Measurements from ENCODE around the gene PAEP. TPM values are rescaled to one million over a fixed set of nuclear protein-coding genes. Genes with fewer than 3 reads are reported as not detected.

Gene PAEP
- total RNA-seq, 1 donor = not detected

- TF ChIP-seq CTCF (IDR thresholded peaks at IDR 0.05; ENCODE audit: insufficient read depth, low read depth, low read length) = no peak
- no peak for DNase-seq (ENCODE audit: low read depth)
- H3K4me3 ChIP-seq (ENCODE audit: low read depth, low read length) = no peak overlapping the region
Measured at GRCh38 chr9:135608294-135608998, 46.9 kb downstream of the PAEP start.

GRCh38 chr9:135608999-135609317 lies 47.4 kb downstream of the PAEP start:
- TF ChIP-seq CTCF (IDR thresholded peaks at IDR 0.05; ENCODE audit: insufficient read depth, low read depth, low read length) = no peak
- no peak for DNase-seq (ENCODE audit: low read depth)
- H3K4me3 ChIP-seq (ENCODE audit: low read depth, low read length) = no peak overlapping the region

GRCh38 chr9:135609366-135609955 lies 47.9 kb downstream of the PAEP start:
- DNase-seq (ENCODE audit: low read depth) = no peak
- TF ChIP-seq CTCF (IDR thresholded peaks at IDR 0.05; ENCODE audit: insufficient read depth, low read depth, low read length) = no peak
- H3K4me3 ChIP-seq (ENCODE audit: low read depth, low read length) = no peak overlapping the region

- DNase-seq (ENCODE audit: low read depth) = no peak
- H3K4me3 ChIP-seq (ENCODE audit: low read depth, low read length) = no peak overlapping the region
Measured at GRCh38 chr9:135610290-135611141, 49.0 kb downstream of the PAEP start.

GRCh38 chr9:135611142-135611874 lies 49.8 kb downstream of the PAEP start:
- no peak for DNase-seq (ENCODE audit: low read depth)
- no peak for TF ChIP-seq CTCF (IDR thresholded peaks at IDR 0.05; ENCODE audit: insufficient read depth, low read depth, low read length)
- H3K4me3 ChIP-seq (ENCODE audit: low read depth, low read length) = no peak overlapping the region

More at GRCh38 chr9:135610290-135611141, 49.0 kb downstream of the PAEP start:
- no peak for TF ChIP-seq CTCF (IDR thresholded peaks at IDR 0.05; ENCODE audit: insufficient read depth, low read depth, low read length)

GRCh38 chr9:135611875-135612209 lies 50.3 kb downstream of the PAEP start:
- DNase-seq (ENCODE audit: low read depth) = no peak
- no peak overlapping the region for H3K4me3 ChIP-seq (ENCODE audit: low read depth, low read length)
- no peak for TF ChIP-seq CTCF (IDR thresholded peaks at IDR 0.05; ENCODE audit: insufficient read depth, low read depth, low read length)

All from fibroblast of villous mesenchyme (primary cell).